Measurements from ENCODE around the gene PTPRG. TPM values are rescaled to one million over a fixed set of nuclear protein-coding genes. Genes with fewer than 3 reads are reported as not detected.

The PTPRG gene
- total and polyA plus RNA-seq, 2 of the 13 experiments (the other 11 are each of a cell fraction or from before 2014, with no cell fraction given), result 8.0 to 25.3 TPM

DNA sequence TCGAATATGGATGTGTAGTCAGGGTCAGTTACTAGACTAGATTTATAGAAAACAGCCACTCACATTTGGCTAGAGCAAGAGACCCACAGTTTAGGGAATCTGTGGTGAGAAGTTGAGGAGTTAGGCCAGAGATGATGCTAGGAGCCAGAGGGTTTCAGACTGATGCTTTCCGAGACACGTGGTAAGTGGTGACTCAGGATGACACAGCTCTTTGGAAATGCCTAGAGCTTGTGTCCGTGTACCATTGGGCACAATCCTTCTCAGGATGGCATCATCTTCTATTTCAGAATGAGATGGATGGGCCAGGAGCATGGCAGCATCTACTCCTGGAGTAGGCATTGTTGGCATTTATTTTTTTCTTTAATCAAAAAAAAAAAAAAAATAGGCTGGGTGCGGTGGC, 28.5 kb downstream of the PTPRG start:
- intact Hi-C loops (cut with micrococcal nuclease; ENCODE audit: unreplicated experiment) (no loop called here), in situ Hi-C loops (cut with HindIII; ENCODE audit: extremely low pct_ligation_motif_present, low pct_unique_long_range_greater_than_20kb) (no loop called here)
- TF ChIP-seq TOPORS (CRISPR knock-in tag; IDR thresholded peaks at IDR 0.05) (no peak), CHD4 (IDR thresholded peaks at IDR 0.05; ENCODE audit: borderline replicate concordance, low read length) (no peak), ZNF232 (CRISPR knock-in tag; IDR thresholded peaks at IDR 0.05; ENCODE audit: borderline replicate concordance) (no peak), ZSCAN25 (CRISPR knock-in tag; IDR thresholded peaks at IDR 0.05) (no peak), SP2 (CRISPR knock-in tag; IDR thresholded peaks at IDR 0.05) (no peak)
- H2AFZ ChIP-seq (ENCODE audit: low read length), result no peak overlapping the region
- no peaks in the 10 kb centered on the region for H3K27me3 ChIP-seq (ENCODE audit: control insufficient read depth in 1 of 2, insufficient read depth in 2 of 2, low read length in 2 of 2)
- CTCF ChIA-PET (ENCODE audit: low intra/inter-chr PET ratio, low total read pairs), result no interaction called here
- WGBS (ENCODE audit: low lambda C conversion rate), result 94% methylated on average over 5 of the region's 5 CpGs
- no peaks in the 10 kb centered on the region for H3K9me3 ChIP-seq (ENCODE audit: low read length)
- ATAC-seq, result no peak
- BruUV-seq (replicated peaks), result no TSS peak
- FAIRE-seq, result no peak
- peaks cover 0 to 2% of the 10 kb centered on the region in 2 experiments; a peak in 3 of 5 replicates for H3K36me3 ChIP-seq (replicated peaks in 1 of 2; ENCODE audit: control insufficient read depth in 1 of 2, insufficient read depth in 2 of 2, low read length in 2 of 2)
- no peak for DNase-seq (ENCODE audit: low spot score)
- H3K4me1 ChIP-seq (ENCODE audit: insufficient read depth, low read length), result no peaks in the 10 kb centered on the region
- no peak overlapping the region for H3K9ac ChIP-seq (ENCODE audit: insufficient read depth, low read depth, low read length)
- no peak overlapping the region for H3K4me3 ChIP-seq (replicated peaks in 1 of 3; ENCODE audit: insufficient read depth in 1 of 3, low read depth in 2 of 3, low read length in 3 of 3)
- H3K79me2 ChIP-seq (ENCODE audit: insufficient read depth, low read length), result peaks cover 35% of the 10 kb centered on the region
- POLR2A ChIA-PET, result no interaction called here
- H3K27ac ChIP-seq (ENCODE audit: extremely low read length, insufficient read depth, low read length), result no peak overlapping the region
- no peak overlapping the region for H3K4me2 ChIP-seq (ENCODE audit: low read depth, low read length)
- no peaks in the 10 kb centered on the region for H4K20me1 ChIP-seq (ENCODE audit: insufficient read depth, low read length)

- no peak for DNase-seq (ENCODE audit: low spot score)
- Histone ChIP-seq H3K4me3 (replicated peaks in 1 of 3; ENCODE audit: insufficient read depth in 1 of 3, low read depth in 2 of 3, low read length in 3 of 3) (no peak overlapping the region), H3K27ac (ENCODE audit: extremely low read length, insufficient read depth, low read length) (no peak overlapping the region), H3K79me2 (ENCODE audit: insufficient read depth, low read length) (peaks cover 43% of the 10 kb centered on the region), H3K27me3 (ENCODE audit: control insufficient read depth in 1 of 2, insufficient read depth in 2 of 2, low read length in 2 of 2) (no peaks in the 10 kb centered on the region), H3K4me2 (ENCODE audit: low read depth, low read length) (no peak overlapping the region), H3K9me3 (ENCODE audit: low read length) (no peaks in the 10 kb centered on the region), H3K4me1 (ENCODE audit: insufficient read depth, low read length) (no peaks in the 10 kb centered on the region), H3K36me3 (replicated peaks in 1 of 2; ENCODE audit: control insufficient read depth in 1 of 2, insufficient read depth in 2 of 2, low read length in 2 of 2) (peaks cover 0 to 2% of the 10 kb centered on the region in 2 experiments; a peak in 3 of 5 replicates), H3K9ac (ENCODE audit: insufficient read depth, low read depth, low read length) (no peak overlapping the region), H4K20me1 (ENCODE audit: insufficient read depth, low read length) (no peaks in the 10 kb centered on the region), H2AFZ (ENCODE audit: low read length) (no peak overlapping the region)
- ATAC-seq, result no peak
- in situ Hi-C loops (cut with HindIII; ENCODE audit: extremely low pct_ligation_motif_present, low pct_unique_long_range_greater_than_20kb) (no loop called here), intact Hi-C loops (cut with micrococcal nuclease; ENCODE audit: unreplicated experiment) (no loop called here)
- POLR2A ChIA-PET, result no interaction called here
- no peak for FAIRE-seq
- CTCF ChIA-PET (ENCODE audit: low intra/inter-chr PET ratio, low total read pairs), result no interaction called here
- no TSS peak for BruUV-seq (replicated peaks)
- TF ChIP-seq, protein P1, sequence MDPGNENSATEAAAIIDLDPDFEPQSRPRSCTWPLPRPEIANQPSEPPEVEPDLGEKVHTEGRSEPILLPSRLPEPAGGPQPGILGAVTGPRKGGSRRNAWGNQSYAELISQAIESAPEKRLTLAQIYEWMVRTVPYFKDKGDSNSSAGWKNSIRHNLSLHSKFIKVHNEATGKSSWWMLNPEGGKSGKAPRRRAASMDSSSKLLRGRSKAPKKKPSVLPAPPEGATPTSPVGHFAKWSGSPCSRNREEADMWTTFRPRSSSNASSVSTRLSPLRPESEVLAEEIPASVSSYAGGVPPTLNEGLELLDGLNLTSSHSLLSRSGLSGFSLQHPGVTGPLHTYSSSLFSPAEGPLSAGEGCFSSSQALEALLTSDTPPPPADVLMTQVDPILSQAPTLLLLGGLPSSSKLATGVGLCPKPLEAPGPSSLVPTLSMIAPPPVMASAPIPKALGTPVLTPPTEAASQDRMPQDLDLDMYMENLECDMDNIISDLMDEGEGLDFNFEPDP (CRISPR knock-in tag; conservative IDR thresholded peaks at IDR 0.05), result no peak
- TF ChIP-seq, protein P2, sequence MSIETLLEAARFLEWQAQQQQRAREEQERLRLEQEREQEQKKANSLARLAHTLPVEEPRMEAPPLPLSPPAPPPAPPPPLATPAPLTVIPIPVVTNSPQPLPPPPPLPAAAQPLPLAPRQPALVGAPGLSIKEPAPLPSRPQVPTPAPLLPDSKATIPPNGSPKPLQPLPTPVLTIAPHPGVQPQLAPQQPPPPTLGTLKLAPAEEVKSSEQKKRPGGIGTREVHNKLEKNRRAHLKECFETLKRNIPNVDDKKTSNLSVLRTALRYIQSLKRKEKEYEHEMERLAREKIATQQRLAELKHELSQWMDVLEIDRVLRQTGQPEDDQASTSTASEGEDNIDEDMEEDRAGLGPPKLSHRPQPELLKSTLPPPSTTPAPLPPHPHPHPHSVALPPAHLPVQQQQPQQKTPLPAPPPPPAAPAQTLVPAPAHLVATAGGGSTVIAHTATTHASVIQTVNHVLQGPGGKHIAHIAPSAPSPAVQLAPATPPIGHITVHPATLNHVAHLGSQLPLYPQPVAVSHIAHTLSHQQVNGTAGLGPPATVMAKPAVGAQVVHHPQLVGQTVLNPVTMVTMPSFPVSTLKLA (IDR thresholded peaks at IDR 0.05), result no peak
- TF ChIP-seq ZFP82 (CRISPR knock-in tag; IDR thresholded peaks at IDR 0.05; ENCODE audit: borderline replicate concordance) (no peak), ZNF574 (CRISPR knock-in tag; IDR thresholded peaks at IDR 0.05) (no peak), ZNF101 (CRISPR knock-in tag; IDR thresholded peaks at IDR 0.05; ENCODE audit: borderline replicate concordance, low read depth) (no peak), PAWR (CRISPR knock-in tag; IDR thresholded peaks at IDR 0.05; ENCODE audit: borderline replicate concordance) (no peak), ZSCAN12 (CRISPR knock-in tag; IDR thresholded peaks at IDR 0.05) (no peak), HDAC2 (CRISPR knock-in tag; IDR thresholded peaks at IDR 0.05) (no peak), NFYB (CRISPR knock-in tag; IDR thresholded peaks at IDR 0.05) (no peak), ZNF264 (CRISPR knock-in tag; IDR thresholded peaks at IDR 0.05) (no peak)
Observed at GRCh38 chr3:61591300-61591699, 29.9 kb downstream of the PTPRG start.

All from HepG2 (cell line).